ENCODE data around the gene HOXB4. TPM values are rescaled to one million over a fixed set of nuclear protein-coding genes. Genes with fewer than 3 reads are reported as not detected.
"Not testable (repeated sequence)": the region's sequence is repeated elsewhere in the genome, so short reads cannot be mapped to it uniquely, and the experiment has no call there.

Gene HOXB4
- total and polyA plus RNA-seq, 4 donors: 1.4 to 17.9 (median 9.0) TPM

GRCh38 chr17:48539177-48539576 is 39.0 kb downstream of the HOXB4 start:
- Histone ChIP-seq H3K9me3 (ENCODE audit: control insufficient read depth, low read length) (no peaks in the 10 kb centered on the region), H3K27ac (ENCODE audit: low read depth in 1 of 2, low read length in 2 of 2) (no peak overlapping the region), H3K36me3 (ENCODE audit: control insufficient read depth in 1 of 2, insufficient read depth in 2 of 2, low read length in 1 of 2) (no peaks in the 10 kb centered on the region), H3K4me3 (ENCODE audit: low read length in 2 of 2) (no peak overlapping the region), H3K4me1 (ENCODE audit: control insufficient read depth in 1 of 2, insufficient read depth in 2 of 2, low read length in 2 of 2) (no peaks in the 10 kb centered on the region), H3K27me3 (ENCODE audit: control insufficient read depth in 1 of 2, insufficient read depth in 2 of 2, low read length in 1 of 2) (no peaks in the 10 kb centered on the region)
- 90 to 92% methylated on average over 4 of the region's 4 CpGs for WGBS, 2 donors
- DNase-seq: no peak
- no peak for ATAC-seq (ENCODE audit: low FRiP score)
- intact Hi-C loops (cut with DNase I): no loop called here

GRCh38 chr17:48537316-48537715 is 40.8 kb downstream of the HOXB4 start:
- Histone ChIP-seq H3K4me1 (ENCODE audit: control insufficient read depth in 1 of 2, insufficient read depth in 2 of 2, low read length in 2 of 2) (no peaks in the 10 kb centered on the region), H3K27ac (ENCODE audit: low read depth in 1 of 2, low read length in 2 of 2) (no peak overlapping the region), H3K4me3 (ENCODE audit: low read length in 2 of 2) (no peak overlapping the region), H3K27me3 (ENCODE audit: control insufficient read depth in 1 of 2, insufficient read depth in 2 of 2, low read length in 1 of 2) (no peaks in the 10 kb centered on the region), H3K36me3 (ENCODE audit: control insufficient read depth in 1 of 2, insufficient read depth in 2 of 2, low read length in 1 of 2) (no peaks in the 10 kb centered on the region), H3K9me3 (ENCODE audit: control insufficient read depth, low read length) (no peaks in the 10 kb centered on the region)
- DNase-seq: no peak
- intact Hi-C loops (cut with DNase I): no loop called here
- no peak for ATAC-seq (ENCODE audit: low FRiP score)
- WGBS, 2 donors: 96% methylated on average over 3 of the region's 3 CpGs

DNA sequence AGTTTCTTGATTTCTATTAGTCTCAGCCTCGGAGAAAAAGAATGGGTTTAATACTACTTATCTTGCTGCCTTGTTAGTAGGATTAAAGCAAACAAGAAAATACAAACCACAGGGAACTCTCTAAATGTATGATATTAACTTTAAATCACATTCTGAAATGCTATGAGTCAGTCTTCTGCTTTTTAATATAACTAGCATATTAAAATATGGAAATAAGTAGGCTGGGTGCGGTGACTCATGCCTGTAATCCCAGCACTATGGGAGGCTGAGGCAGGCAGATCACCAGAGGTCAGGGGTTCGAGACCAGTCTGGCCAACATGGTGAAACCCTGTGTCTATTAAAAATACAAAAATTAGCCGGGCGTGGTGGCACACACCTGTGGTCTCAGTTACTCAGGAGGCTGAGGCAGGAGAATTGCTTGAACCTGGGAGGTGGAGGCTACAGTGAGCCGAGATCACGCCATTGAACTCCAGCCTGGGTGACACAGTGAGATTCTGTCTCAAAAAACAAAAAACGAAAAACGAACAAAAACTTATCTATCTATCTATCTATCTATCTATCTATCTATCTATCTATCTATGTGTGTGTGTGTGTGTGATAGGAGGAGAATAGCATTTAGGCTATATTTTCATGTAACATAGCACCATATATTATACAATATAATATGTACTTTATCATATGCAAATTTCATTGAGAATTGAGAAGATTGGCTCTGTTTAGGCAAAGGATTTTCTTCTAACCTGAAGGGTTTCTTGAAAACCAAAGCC is 42.2 kb downstream of the HOXB4 start:
- H3K36me3 ChIP-seq (ENCODE audit: control insufficient read depth in 1 of 2, insufficient read depth in 2 of 2, low read length in 1 of 2); H3K9me3 ChIP-seq (ENCODE audit: control insufficient read depth, low read length); H3K27me3 ChIP-seq (ENCODE audit: control insufficient read depth in 1 of 2, insufficient read depth in 2 of 2, low read length in 1 of 2); DNase-seq; intact Hi-C loops (cut with DNase I); H3K27ac ChIP-seq (ENCODE audit: low read depth in 1 of 2, low read length in 2 of 2); ATAC-seq (ENCODE audit: low FRiP score); H3K4me1 ChIP-seq (ENCODE audit: control insufficient read depth in 1 of 2, insufficient read depth in 2 of 2, low read length in 2 of 2); H3K4me3 ChIP-seq (ENCODE audit: low read length in 2 of 2): not testable (repeated sequence)
- WGBS, 2 donors: 95 to 97% methylated on average over 9 of the region's 9 CpGs

GRCh38 chr17:48532261-48532660 is 45.9 kb downstream of the HOXB4 start:
- Histone ChIP-seq H3K9me3 (ENCODE audit: control insufficient read depth, low read length) (no peaks in the 10 kb centered on the region), H3K4me1 (ENCODE audit: control insufficient read depth in 1 of 2, insufficient read depth in 2 of 2, low read length in 2 of 2) (no peaks in the 10 kb centered on the region), H3K36me3 (ENCODE audit: control insufficient read depth in 1 of 2, insufficient read depth in 2 of 2, low read length in 1 of 2) (no peaks in the 10 kb centered on the region), H3K27me3 (ENCODE audit: control insufficient read depth in 1 of 2, insufficient read depth in 2 of 2, low read length in 1 of 2) (no peaks in the 10 kb centered on the region), H3K27ac (ENCODE audit: low read depth in 1 of 2, low read length in 2 of 2) (no peak overlapping the region), H3K4me3 (ENCODE audit: low read length in 2 of 2) (no peak overlapping the region)
- DNase-seq (no peak), ATAC-seq (ENCODE audit: low FRiP score) (no peak)
- intact Hi-C loops (cut with DNase I): no loop called here
- WGBS, 2 donors: 92 to 98% methylated on average over 8 of the region's 8 CpGs

- H3K27me3 ChIP-seq (ENCODE audit: control insufficient read depth in 1 of 2, insufficient read depth in 2 of 2, low read length in 1 of 2): no peaks in the 10 kb centered on the region
- H3K36me3 ChIP-seq (ENCODE audit: control insufficient read depth in 1 of 2, insufficient read depth in 2 of 2, low read length in 1 of 2): no peaks in the 10 kb centered on the region
- ATAC-seq (ENCODE audit: low FRiP score) (no peak), DNase-seq (no peak)
- 83 to 89% methylated on average over 15 of the region's 15 CpGs for WGBS, 2 donors
- intact Hi-C loops (cut with DNase I): no loop called here
- H3K4me1 ChIP-seq (ENCODE audit: control insufficient read depth in 1 of 2, insufficient read depth in 2 of 2, low read length in 2 of 2): no peaks in the 10 kb centered on the region
- no peak within 1 kb of the TSS for H3K27ac ChIP-seq (ENCODE audit: low read depth in 1 of 2, low read length in 2 of 2)
- H3K9me3 ChIP-seq (ENCODE audit: control insufficient read depth, low read length): no peaks in the 10 kb centered on the region
- no peak within 1 kb of the TSS for H3K4me3 ChIP-seq (ENCODE audit: low read length in 2 of 2)
Observed at GRCh38 chr17:48530887-48531272, 47.3 kb downstream of the HOXB4 start, which contains the start of gene HOXB1. Gene HOXB1, minus strand, starts transcription at chr17:48531011. Its CDS starts 107 bp downstream, at chr17:48530904.

GRCh38 chr17:48530208-48530886 is 47.8 kb downstream of the HOXB4 start:
- ATAC-seq (ENCODE audit: low FRiP score): no peak
- 73 to 84% methylated on average over 37 of the region's 37 CpGs for WGBS, 2 donors

GRCh38 chr17:48529683-48530009 is 48.5 kb downstream of the HOXB4 start:
- Histone ChIP-seq H3K27ac (ENCODE audit: low read depth in 1 of 2, low read length in 2 of 2) (no peak overlapping the region), H3K36me3 (ENCODE audit: control insufficient read depth in 1 of 2, insufficient read depth in 2 of 2, low read length in 1 of 2) (no peaks in the 10 kb centered on the region), H3K4me3 (ENCODE audit: low read length in 2 of 2) (no peak overlapping the region), H3K4me1 (ENCODE audit: control insufficient read depth in 1 of 2, insufficient read depth in 2 of 2, low read length in 2 of 2) (no peaks in the 10 kb centered on the region), H3K9me3 (ENCODE audit: control insufficient read depth, low read length) (no peaks in the 10 kb centered on the region), H3K27me3 (ENCODE audit: control insufficient read depth in 1 of 2, insufficient read depth in 2 of 2, low read length in 1 of 2) (no peaks in the 10 kb centered on the region)
- ATAC-seq (ENCODE audit: low FRiP score) (no peak), DNase-seq (no peak)
- 95% methylated on average over 11 of the region's 11 CpGs for WGBS, 2 donors
- intact Hi-C loops (cut with DNase I): no loop called here

More at GRCh38 chr17:48530208-48530886, 47.8 kb downstream of the HOXB4 start:
- Histone ChIP-seq H3K4me1 (ENCODE audit: control insufficient read depth in 1 of 2, insufficient read depth in 2 of 2, low read length in 2 of 2) (no peaks in the 10 kb centered on the region), H3K27ac (ENCODE audit: low read depth in 1 of 2, low read length in 2 of 2) (no peak overlapping the region), H3K9me3 (ENCODE audit: control insufficient read depth, low read length) (no peaks in the 10 kb centered on the region), H3K4me3 (ENCODE audit: low read length in 2 of 2) (no peak overlapping the region), H3K36me3 (ENCODE audit: control insufficient read depth in 1 of 2, insufficient read depth in 2 of 2, low read length in 1 of 2) (no peaks in the 10 kb centered on the region), H3K27me3 (ENCODE audit: control insufficient read depth in 1 of 2, insufficient read depth in 2 of 2, low read length in 1 of 2) (no peaks in the 10 kb centered on the region)
- DNase-seq: no peak
- intact Hi-C loops (cut with DNase I): no loop called here

- Histone ChIP-seq H3K27ac (ENCODE audit: low read depth in 1 of 2, low read length in 2 of 2) (no peak overlapping the region), H3K36me3 (ENCODE audit: control insufficient read depth in 1 of 2, insufficient read depth in 2 of 2, low read length in 1 of 2) (no peaks in the 10 kb centered on the region), H3K9me3 (ENCODE audit: control insufficient read depth, low read length) (no peaks in the 10 kb centered on the region), H3K4me3 (ENCODE audit: low read length in 2 of 2) (no peak overlapping the region), H3K27me3 (ENCODE audit: control insufficient read depth in 1 of 2, insufficient read depth in 2 of 2, low read length in 1 of 2) (no peaks in the 10 kb centered on the region), H3K4me1 (ENCODE audit: control insufficient read depth in 1 of 2, insufficient read depth in 2 of 2, low read length in 2 of 2) (no peaks in the 10 kb centered on the region)
- DNase-seq (no peak), ATAC-seq (ENCODE audit: low FRiP score) (no peak)
- intact Hi-C loops (cut with DNase I): no loop called here
- 94 to 97% methylated on average over 11 of the region's 11 CpGs for WGBS, 2 donors
Observed at GRCh38 chr17:48528936-48529682, 49.0 kb downstream of the HOXB4 start.
